Mesothelial cell of epicardium (in vitro differentiated cells): ENCODE results near the gene KCTD19. TPM values are rescaled to one million over a fixed set of nuclear protein-coding genes. Genes with fewer than 3 reads are reported as not detected.
A peak's percentile ranks its signal among the peaks of the same experiment; 100 is the strongest.

Experiments
- DNase-seq, 2 experiments: peaks; one replicate each; pipeline ENCODE4 v3.0.0; 2021; ENCODE audit warnings: low spot score in 2 of 2; ENCODE audit not compliant: unreplicated experiment in 2 of 2
- H3K27ac Mint-ChIP-seq: 2 replicates; pipeline ENCODE4 v1.8.0; 2021; ENCODE audit warnings: mixed read lengths
- H3K27me3 Mint-ChIP-seq: 2 replicates; pipeline ENCODE4 v1.8.0; 2021; ENCODE audit warnings: low read depth, mixed read lengths
- H3K36me3 Mint-ChIP-seq: 2 replicates; pipeline ENCODE4 v1.8.0; 2021; ENCODE audit warnings: mixed read lengths
- H3K4me1 Mint-ChIP-seq: 2 replicates; pipeline ENCODE4 v1.8.0; 2021; ENCODE audit warnings: mixed read lengths
- H3K4me3 Mint-ChIP-seq: 2 replicates; pipeline ENCODE4 v1.8.0; 2021; ENCODE audit warnings: mild to moderate bottlenecking, moderate library complexity, mixed read lengths
- H3K9me3 Mint-ChIP-seq: 2 replicates; pipeline ENCODE4 v1.8.0; 2021; ENCODE audit warnings: mixed read lengths
- CTCF ChIP-seq: fragments of 200-600 bp; sonication (generic); IDR thresholded peaks from one replicate; pipeline ENCODE4 v1.5.0; 2021; ENCODE audit warnings: antibody characterized with exemption; ENCODE audit not compliant: unreplicated experiment
- total RNA-seq: library from RNA; stranded (reverse); gene quantifications from 3 replicates; pipeline ENCODE4 v1.2.1, GENCODE V29; 2021

KCTD19 gene
- total RNA-seq, 1 donor from 2014 or later, result 1.1 TPM

- Mint-ChIP-seq H3K36me3 (peaks cover 3% of the 10 kb centered on the region), H3K27ac (no peak overlapping the region), H3K9me3 (no peaks in the 10 kb centered on the region), H3K4me1 (peaks cover 5% of the 10 kb centered on the region), H3K4me3 (no peak overlapping the region), H3K27me3 (no peaks in the 10 kb centered on the region)
- DNase-seq, result no peak
- TF ChIP-seq CTCF, result no peak
Measured at GRCh38 chr16:67281536-67282446, 44.8 kb downstream of the KCTD19 start.

- H3K9me3 Mint-ChIP-seq, result no peaks in the 10 kb centered on the region
- no peaks in the 10 kb centered on the region for H3K27me3 Mint-ChIP-seq
- H3K36me3 Mint-ChIP-seq, result peaks cover 3% of the 10 kb centered on the region
- no peak for TF ChIP-seq CTCF
- H3K4me1 Mint-ChIP-seq, result peaks cover 5% of the 10 kb centered on the region
- H3K27ac Mint-ChIP-seq, result no peak overlapping the region
- DNase-seq, result no peak
- H3K4me3 Mint-ChIP-seq, result peak overlapping the region; percentile 24
Measured at GRCh38 chr16:67280090-67281015, 46.2 kb downstream of the KCTD19 start.

- Mint-ChIP-seq H3K4me3 (peak within 1 kb of the TSS; percentile 65), H3K27ac (no peak within 1 kb of the TSS), H3K4me1 (peaks cover 5% of the 10 kb centered on the region), H3K9me3 (no peaks in the 10 kb centered on the region), H3K36me3 (peaks cover 3% of the 10 kb centered on the region), H3K27me3 (no peaks in the 10 kb centered on the region)
- peak; percentile 49 for TF ChIP-seq CTCF
- peak; percentile 48 to 76 for DNase-seq
Measured at GRCh38 chr16:67279296-67280089, 47.0 kb downstream of the KCTD19 start, which contains the start of gene PLEKHG4. Gene PLEKHG4 (plus strand): TSS chr16:67279532. CDS start chr16:67280045, 513 bp downstream.

GRCh38 chr16:67278773-67279295 lies 47.7 kb downstream of the KCTD19 start:
- H3K4me3 Mint-ChIP-seq, result peak overlapping the region; percentile 65
- H3K36me3 Mint-ChIP-seq, result peaks cover 3% of the 10 kb centered on the region
- DNase-seq, result no peak
- H3K4me1 Mint-ChIP-seq, result peaks cover 5% of the 10 kb centered on the region
- no peaks in the 10 kb centered on the region for H3K27me3 Mint-ChIP-seq
- no peak for TF ChIP-seq CTCF
- no peaks in the 10 kb centered on the region for H3K9me3 Mint-ChIP-seq
- H3K27ac Mint-ChIP-seq, result no peak overlapping the region
